ENCODE data around the gene GATA1.

The GATA1 gene

GRCh38 chrX:48776818-48777439 is 9.5 kb upstream of the GATA1 start:
- H3K9ac ChIP-seq (ENCODE audit: low read depth, low read length, poor library complexity): no peak overlapping the region
- no peak overlapping the region for H2AK5ac ChIP-seq (ENCODE audit: low read depth, low read length)
- H3K27me3 ChIP-seq (ENCODE audit: control insufficient read depth in 3 of 3, insufficient read depth in 3 of 3, low read depth in 1 of 3, low read length in 3 of 3): peaks cover 0 to 3% (median 0%) of the 10 kb centered on the region in 3 experiments
- H3K18ac ChIP-seq (ENCODE audit: low read length): no peak overlapping the region
- no peak overlapping the region for H3K23ac ChIP-seq (ENCODE audit: low read depth, low read length, poor library complexity)
- no peak overlapping the region for H2BK12ac ChIP-seq (ENCODE audit: low read length)
- no peak for DNase-seq (ENCODE audit: low spot score)
- H4K8ac ChIP-seq (ENCODE audit: low read depth, low read length): no peak overlapping the region
- no peak overlapping the region for H3K4me3 ChIP-seq (ENCODE audit: low read length in 2 of 2)
- no peak overlapping the region for H3K4ac ChIP-seq (ENCODE audit: low read length)
- no peak overlapping the region for H2AFZ ChIP-seq (ENCODE audit: low read length)
- no peak overlapping the region for H3K27ac ChIP-seq (replicated peaks; ENCODE audit: low read length)
- H3K4me1 ChIP-seq (ENCODE audit: control insufficient read depth in 2 of 2, insufficient read depth in 1 of 2, low read depth in 1 of 2, low read length in 2 of 2): no peaks in the 10 kb centered on the region
- H3K4me2 ChIP-seq (ENCODE audit: insufficient read depth, low read length, poor library complexity, severe bottlenecking): peak overlapping the region; percentile 11
- WGBS, 2 donors (ENCODE audit: extremely low coverage in 2 of 2, insufficient read length in 2 of 2, insufficient replicate concordance in 1 of 2): no CpG with 5 or more reads among the region's 13 CpGs
- H3K36me3 ChIP-seq (replicated peaks in 1 of 2; ENCODE audit: control insufficient read depth in 2 of 2, insufficient read depth in 2 of 2, low read length in 2 of 2): no peaks in the 10 kb centered on the region
- H2BK15ac ChIP-seq (ENCODE audit: low read length): no peak overlapping the region
- no peak overlapping the region for H4K91ac ChIP-seq (ENCODE audit: low read depth, low read length, poor library complexity)
- H2BK120ac ChIP-seq (ENCODE audit: low read depth, low read length): no peak overlapping the region
- H2BK5ac ChIP-seq (ENCODE audit: low read length): no peak overlapping the region
- H3K9me3 ChIP-seq (replicated peaks in 1 of 2; ENCODE audit: control insufficient read depth in 2 of 2, insufficient read depth in 1 of 2, low read depth in 1 of 2, low read length in 2 of 2): no peaks in the 10 kb centered on the region
- H3K79me1 ChIP-seq (ENCODE audit: low read depth, low read length): no peaks in the 10 kb centered on the region
- H3K14ac ChIP-seq (ENCODE audit: low read length): no peak overlapping the region

GRCh38 chrX:48779399-48779798 is 7.0 kb upstream of the GATA1 start:
- H2AK5ac ChIP-seq (ENCODE audit: low read depth, low read length): no peak overlapping the region
- no peak overlapping the region for H3K23ac ChIP-seq (ENCODE audit: low read depth, low read length, poor library complexity)
- H3K36me3 ChIP-seq (replicated peaks in 1 of 2; ENCODE audit: control insufficient read depth in 2 of 2, insufficient read depth in 2 of 2, low read length in 2 of 2): no peaks in the 10 kb centered on the region
- no peak overlapping the region for H2BK12ac ChIP-seq (ENCODE audit: low read length)
- no peaks in the 10 kb centered on the region for H3K4me1 ChIP-seq (ENCODE audit: control insufficient read depth in 2 of 2, insufficient read depth in 1 of 2, low read depth in 1 of 2, low read length in 2 of 2)
- no peaks in the 10 kb centered on the region for H3K9me3 ChIP-seq (replicated peaks in 1 of 2; ENCODE audit: control insufficient read depth in 2 of 2, insufficient read depth in 1 of 2, low read depth in 1 of 2, low read length in 2 of 2)
- H3K27ac ChIP-seq (replicated peaks; ENCODE audit: low read length): no peak overlapping the region
- no peak overlapping the region for H2BK120ac ChIP-seq (ENCODE audit: low read depth, low read length)
- no peak overlapping the region for H3K4me3 ChIP-seq (ENCODE audit: low read length in 2 of 2)
- H2BK5ac ChIP-seq (ENCODE audit: low read length): no peak overlapping the region
- H3K18ac ChIP-seq (ENCODE audit: low read length): no peak overlapping the region
- no peak overlapping the region for H2AFZ ChIP-seq (ENCODE audit: low read length)
- no CpG with 5 or more reads among the region's 7 CpGs for WGBS, 2 donors (ENCODE audit: extremely low coverage in 2 of 2, insufficient read length in 2 of 2, insufficient replicate concordance in 1 of 2)
- H2BK15ac ChIP-seq (ENCODE audit: low read length): no peak overlapping the region
- H4K91ac ChIP-seq (ENCODE audit: low read depth, low read length, poor library complexity): no peak overlapping the region
- no peak overlapping the region for H3K9ac ChIP-seq (ENCODE audit: low read depth, low read length, poor library complexity)
- H3K79me1 ChIP-seq (ENCODE audit: low read depth, low read length): no peaks in the 10 kb centered on the region
- no peak overlapping the region for H3K4me2 ChIP-seq (ENCODE audit: insufficient read depth, low read length, poor library complexity, severe bottlenecking)
- DNase-seq (ENCODE audit: low spot score): no peak
- H3K4ac ChIP-seq (ENCODE audit: low read length): no peak overlapping the region
- H4K8ac ChIP-seq (ENCODE audit: low read depth, low read length): no peak overlapping the region
- H3K14ac ChIP-seq (ENCODE audit: low read length): no peak overlapping the region
- H3K27me3 ChIP-seq (ENCODE audit: control insufficient read depth in 3 of 3, insufficient read depth in 3 of 3, low read depth in 1 of 3, low read length in 3 of 3): peaks cover 0 to 3% (median 0%) of the 10 kb centered on the region in 3 experiments

GRCh38 chrX:48781705-48782104 is 4.7 kb upstream of the GATA1 start:
- Histone ChIP-seq H3K4me1 (ENCODE audit: control insufficient read depth in 2 of 2, insufficient read depth in 1 of 2, low read depth in 1 of 2, low read length in 2 of 2) (no peaks in the 10 kb centered on the region), H3K4me2 (ENCODE audit: insufficient read depth, low read length, poor library complexity, severe bottlenecking) (no peak overlapping the region), H3K27me3 (ENCODE audit: control insufficient read depth in 3 of 3, insufficient read depth in 3 of 3, low read depth in 1 of 3, low read length in 3 of 3) (peaks cover 0 to 3% (median 0%) of the 10 kb centered on the region in 3 experiments), H3K9ac (ENCODE audit: low read depth, low read length, poor library complexity) (no peak overlapping the region), H2BK12ac (ENCODE audit: low read length) (no peak overlapping the region), H3K4me3 (ENCODE audit: low read length in 2 of 2) (no peak overlapping the region), H4K8ac (ENCODE audit: low read depth, low read length) (no peak overlapping the region), H3K79me1 (ENCODE audit: low read depth, low read length) (no peaks in the 10 kb centered on the region), H3K14ac (ENCODE audit: low read length) (no peak overlapping the region), H3K4ac (ENCODE audit: low read length) (no peak overlapping the region), H2BK15ac (ENCODE audit: low read length) (no peak overlapping the region), H2AK5ac (ENCODE audit: low read depth, low read length) (no peak overlapping the region), H3K27ac (replicated peaks; ENCODE audit: low read length) (no peak overlapping the region), H2BK5ac (ENCODE audit: low read length) (no peak overlapping the region), H2AFZ (ENCODE audit: low read length) (no peak overlapping the region), H4K91ac (ENCODE audit: low read depth, low read length, poor library complexity) (no peak overlapping the region), H2BK120ac (ENCODE audit: low read depth, low read length) (no peak overlapping the region), H3K9me3 (replicated peaks in 1 of 2; ENCODE audit: control insufficient read depth in 2 of 2, insufficient read depth in 1 of 2, low read depth in 1 of 2, low read length in 2 of 2) (no peaks in the 10 kb centered on the region), H3K36me3 (replicated peaks in 1 of 2; ENCODE audit: control insufficient read depth in 2 of 2, insufficient read depth in 2 of 2, low read length in 2 of 2) (no peaks in the 10 kb centered on the region), H3K23ac (ENCODE audit: low read depth, low read length, poor library complexity) (no peak overlapping the region), H3K18ac (ENCODE audit: low read length) (no peak overlapping the region)
- DNase-seq (ENCODE audit: low spot score): no peak
- WGBS, 2 donors (ENCODE audit: extremely low coverage in 2 of 2, insufficient read length in 2 of 2, insufficient replicate concordance in 1 of 2): no CpG with 5 or more reads among the region's 6 CpGs

- no peak overlapping the region for H4K91ac ChIP-seq (ENCODE audit: low read depth, low read length, poor library complexity)
- H2AFZ ChIP-seq (ENCODE audit: low read length): no peak overlapping the region
- no peak overlapping the region for H3K18ac ChIP-seq (ENCODE audit: low read length)
- WGBS, 2 donors (ENCODE audit: extremely low coverage in 2 of 2, insufficient read length in 2 of 2, insufficient replicate concordance in 1 of 2): no CpG with 5 or more reads among the region's 2 CpGs
- no peak overlapping the region for H3K4me2 ChIP-seq (ENCODE audit: insufficient read depth, low read length, poor library complexity, severe bottlenecking)
- no peak for DNase-seq (ENCODE audit: low spot score)
- no peaks in the 10 kb centered on the region for H3K79me1 ChIP-seq (ENCODE audit: low read depth, low read length)
- H3K9ac ChIP-seq (ENCODE audit: low read depth, low read length, poor library complexity): no peak overlapping the region
- H3K23ac ChIP-seq (ENCODE audit: low read depth, low read length, poor library complexity): no peak overlapping the region
- no peaks in the 10 kb centered on the region for H3K36me3 ChIP-seq (replicated peaks in 1 of 2; ENCODE audit: control insufficient read depth in 2 of 2, insufficient read depth in 2 of 2, low read length in 2 of 2)
- no peak overlapping the region for H3K14ac ChIP-seq (ENCODE audit: low read length)
- no peaks in the 10 kb centered on the region for H3K9me3 ChIP-seq (replicated peaks in 1 of 2; ENCODE audit: control insufficient read depth in 2 of 2, insufficient read depth in 1 of 2, low read depth in 1 of 2, low read length in 2 of 2)
- H3K27me3 ChIP-seq (ENCODE audit: control insufficient read depth in 3 of 3, insufficient read depth in 3 of 3, low read depth in 1 of 3, low read length in 3 of 3): peaks cover 0 to 8% (median 0%) of the 10 kb centered on the region in 3 experiments
- H2BK5ac ChIP-seq (ENCODE audit: low read length): no peak overlapping the region
- H2BK12ac ChIP-seq (ENCODE audit: low read length): no peak overlapping the region
- H3K4me3 ChIP-seq (ENCODE audit: low read length in 2 of 2): no peak overlapping the region
- no peak overlapping the region for H2BK120ac ChIP-seq (ENCODE audit: low read depth, low read length)
- no peak overlapping the region for H2BK15ac ChIP-seq (ENCODE audit: low read length)
- no peaks in the 10 kb centered on the region for H3K4me1 ChIP-seq (ENCODE audit: control insufficient read depth in 2 of 2, insufficient read depth in 1 of 2, low read depth in 1 of 2, low read length in 2 of 2)
- H3K27ac ChIP-seq (replicated peaks; ENCODE audit: low read length): no peak overlapping the region
- H4K8ac ChIP-seq (ENCODE audit: low read depth, low read length): no peak overlapping the region
- no peak overlapping the region for H3K4ac ChIP-seq (ENCODE audit: low read length)
- no peak overlapping the region for H2AK5ac ChIP-seq (ENCODE audit: low read depth, low read length)
Measured at GRCh38 chrX:48782216-48782615, 4.2 kb upstream of the GATA1 start.

Data from neuronal stem cell (in vitro differentiated cells).